Activated CD4-positive, alpha-beta T cell treated with anti-CD3 and anti-CD28 coated beads for 4 hours (primary cell): Measurements from ENCODE around the gene ZSWIM1.
A peak's percentile ranks its signal among the peaks of the same experiment; 100 is the strongest.
"Not testable (repeated sequence)": the region's sequence is repeated elsewhere in the genome, so short reads cannot be mapped to it uniquely, and the experiment has no call there.

Experiments used
- DNase-seq, 2 donors: peaks; one replicate each; pipeline ENCODE4 v3.0.0-alpha.2; 2020

ZSWIM1 gene

DNA sequence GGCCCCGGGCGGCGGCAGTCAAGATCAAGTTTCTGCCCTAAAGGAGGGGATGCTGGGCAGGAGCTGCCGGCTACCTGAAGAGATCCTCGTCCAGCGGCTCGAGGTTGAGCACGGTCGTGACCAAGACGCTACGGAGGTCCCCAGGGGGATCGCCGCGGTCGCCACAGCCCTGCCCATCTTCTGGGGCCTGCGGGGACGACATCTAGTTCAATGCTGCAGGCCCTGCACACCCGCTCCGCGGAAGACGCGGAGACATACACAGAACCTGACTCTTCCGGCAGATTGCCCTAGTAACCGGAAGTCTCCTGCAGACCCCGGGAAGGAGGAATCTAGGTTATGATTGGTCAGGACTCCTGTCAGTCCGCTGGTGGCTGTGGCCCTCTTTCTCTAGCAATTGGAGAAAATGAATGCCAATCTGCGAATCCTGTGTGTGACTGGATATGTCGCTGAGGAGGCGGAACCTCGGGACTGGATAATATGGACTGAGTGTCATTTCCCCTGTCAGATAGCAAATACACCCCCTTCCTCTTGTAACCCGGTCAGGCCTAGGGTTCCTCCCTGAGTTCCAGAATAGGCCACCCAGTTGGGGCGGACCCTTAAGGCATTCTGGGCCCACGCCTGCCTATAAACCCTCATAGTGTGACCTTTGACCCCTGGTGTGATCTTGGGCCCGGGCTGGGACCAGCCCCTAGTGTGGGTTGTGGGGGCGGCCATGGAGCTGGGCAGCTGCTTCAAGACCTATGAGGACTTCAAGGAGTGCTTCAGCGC, 23.7 kb upstream of the ZSWIM1 start, which contains the start of the genes ACOT8 and ZSWIM3:
Gene ACOT8, minus strand, starts transcription at position 279 of the 768 bp plus-strand sequence. Its CDS starts 77 bp downstream, at position 202.
Gene ZSWIM3, plus strand, starts transcription at position 501 of the 768 bp plus-strand sequence. Its CDS starts 212 bp downstream, at position 713.
- DNase-seq = peak; percentile 91 to 97

DNA sequence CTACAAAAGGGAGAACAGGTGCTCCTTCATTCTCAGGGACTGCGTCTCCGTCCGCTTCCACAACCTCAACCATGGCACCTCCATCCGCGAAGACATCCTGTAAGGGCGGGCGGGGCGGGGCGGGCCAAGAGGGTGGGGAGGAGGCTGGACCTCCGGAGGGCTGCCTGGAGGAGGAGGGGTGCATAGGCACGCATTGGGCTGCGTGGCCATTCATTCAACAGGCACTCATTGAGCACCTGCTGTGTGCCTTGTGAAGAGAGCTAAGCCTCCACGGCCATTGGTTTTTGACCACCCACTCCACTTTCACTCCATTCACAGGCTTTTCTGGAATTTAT, 23.2 kb upstream of the ZSWIM1 start:
- no peak for DNase-seq

DNA sequence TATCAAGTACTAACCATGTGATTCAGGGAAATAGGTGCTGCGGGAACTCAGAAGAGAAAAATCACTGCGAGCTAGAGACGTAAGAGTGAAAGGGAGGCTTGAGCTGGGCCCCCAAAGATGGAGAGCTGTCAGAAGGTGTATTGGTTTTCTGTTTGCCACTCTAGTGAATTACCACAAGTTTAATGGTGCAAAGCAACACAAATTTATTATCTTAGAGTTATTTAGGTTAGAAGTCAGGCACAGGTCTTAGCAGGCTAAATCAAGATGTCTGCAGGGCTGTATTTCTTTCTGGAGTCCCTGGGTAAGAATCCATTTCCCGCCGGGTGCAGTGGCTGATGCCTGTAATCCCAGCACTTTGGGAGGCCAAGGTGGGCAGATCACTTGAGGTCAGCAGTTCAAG, 21.1 kb upstream of the ZSWIM1 start:
- no peak for DNase-seq

DNA sequence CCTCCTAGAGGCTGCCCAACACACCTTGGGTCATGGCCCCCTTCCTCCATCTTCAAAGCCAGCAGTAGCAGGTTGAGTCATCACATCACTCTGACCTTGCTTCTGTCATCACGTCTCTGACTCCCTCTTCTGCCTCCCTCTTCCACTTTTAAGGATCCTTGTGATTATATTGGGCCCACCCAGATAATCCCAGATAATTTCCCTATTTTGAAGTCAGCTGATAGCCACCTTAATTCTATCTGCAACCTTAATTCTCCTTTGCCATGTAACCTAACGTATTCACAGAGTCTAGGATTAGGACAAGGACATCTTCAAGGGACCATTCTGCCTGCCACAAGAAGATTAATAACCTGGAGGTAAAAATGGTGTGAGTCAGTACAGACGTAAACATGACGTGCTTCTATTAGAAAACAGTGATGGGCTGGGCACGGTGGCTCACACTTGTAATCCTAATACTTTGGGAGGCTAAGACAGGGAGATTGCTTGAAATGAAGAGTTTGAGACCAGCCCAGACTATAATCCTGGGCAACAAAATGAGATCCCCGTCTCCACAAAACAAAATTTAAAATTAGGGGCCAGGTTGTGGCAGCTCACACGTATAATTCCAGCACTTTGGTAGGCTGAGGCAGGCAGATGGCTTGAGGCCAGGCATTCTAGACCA, 20.3 kb upstream of the ZSWIM1 start:
- no peak for DNase-seq

DNA sequence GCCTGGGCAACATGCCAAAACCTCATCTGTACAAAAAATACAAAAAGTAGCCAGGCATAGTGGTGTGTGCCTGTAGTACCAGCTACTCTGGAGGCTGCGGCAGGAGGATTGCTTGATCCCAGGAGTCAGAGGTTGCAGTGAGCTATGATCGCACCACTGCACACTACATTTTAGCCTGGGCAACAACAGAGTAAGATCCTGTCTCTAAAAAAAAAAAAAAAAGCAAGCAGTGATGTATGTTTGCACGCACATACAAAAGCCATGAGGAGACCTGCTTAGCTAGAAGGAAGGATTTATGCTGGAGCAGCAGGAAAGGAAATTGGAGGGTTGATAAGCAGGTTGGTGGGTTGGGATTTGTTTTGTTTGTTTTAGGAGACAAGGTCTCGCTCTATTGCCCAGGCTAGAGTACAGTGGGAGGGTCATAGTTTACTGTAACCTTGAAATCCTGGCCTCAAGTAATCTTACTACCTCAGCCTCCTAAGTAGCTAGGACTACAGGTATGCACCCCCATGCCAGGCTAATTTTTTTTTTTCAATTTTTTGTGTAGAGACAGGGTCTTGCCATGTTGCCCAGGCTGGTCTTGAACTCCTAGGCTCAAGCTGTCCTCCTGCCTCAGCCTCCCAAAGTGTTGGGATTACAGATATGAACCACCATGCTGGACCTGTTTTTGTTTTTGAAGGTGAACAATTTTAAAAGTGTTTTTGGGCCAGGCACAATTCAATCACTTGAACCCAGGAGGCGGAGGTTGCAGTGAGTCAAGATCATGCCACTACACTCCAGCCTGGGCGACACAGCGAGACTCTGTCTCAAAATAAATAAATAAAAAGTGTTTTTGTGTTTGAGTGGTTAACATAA, 19.6 kb upstream of the ZSWIM1 start:
- DNase-seq = no peak

DNA sequence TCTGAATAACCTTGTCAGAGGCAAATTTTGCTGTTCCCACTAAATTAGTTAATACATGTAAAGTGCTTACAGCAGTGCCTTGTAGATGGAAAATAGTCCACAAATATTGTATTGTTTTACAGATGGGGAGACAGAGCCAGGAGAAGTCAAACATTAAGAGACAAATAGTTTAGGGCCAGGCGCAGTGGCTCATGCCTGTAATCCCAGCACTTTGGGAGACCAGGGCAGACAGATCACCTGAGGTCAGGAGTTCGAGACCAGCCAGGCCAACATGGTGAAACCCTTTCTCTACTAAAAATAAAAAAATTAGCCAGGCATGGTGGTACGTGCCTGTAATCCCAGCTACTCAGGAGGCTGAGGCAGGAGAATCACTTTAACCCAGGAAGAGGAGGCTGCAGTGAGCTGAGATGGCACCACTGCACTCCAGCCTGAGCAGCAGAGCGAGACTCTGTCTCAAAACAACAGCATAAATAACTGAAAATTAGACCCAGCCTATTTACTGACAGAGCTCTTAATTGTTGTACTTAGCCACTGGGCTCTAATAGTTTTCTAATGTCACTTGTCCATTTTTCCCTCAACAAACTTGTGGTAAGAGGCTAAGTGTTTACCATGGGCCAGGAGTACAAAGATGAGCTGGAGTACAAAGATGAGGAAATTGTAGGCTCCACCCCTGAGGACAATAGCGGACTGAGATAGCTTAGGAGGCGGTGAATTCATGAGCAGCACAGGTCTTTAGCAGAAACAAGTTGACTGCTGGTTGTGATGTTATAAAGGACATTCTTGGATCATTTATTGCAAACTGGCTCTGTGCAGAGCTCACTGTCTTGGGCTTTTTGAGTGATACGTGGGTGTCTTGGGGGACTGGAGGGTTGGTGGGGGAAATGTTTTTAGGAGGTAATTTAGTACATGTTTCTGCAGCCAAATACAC, 17.2 kb upstream of the ZSWIM1 start:
- no peak for DNase-seq

DNA sequence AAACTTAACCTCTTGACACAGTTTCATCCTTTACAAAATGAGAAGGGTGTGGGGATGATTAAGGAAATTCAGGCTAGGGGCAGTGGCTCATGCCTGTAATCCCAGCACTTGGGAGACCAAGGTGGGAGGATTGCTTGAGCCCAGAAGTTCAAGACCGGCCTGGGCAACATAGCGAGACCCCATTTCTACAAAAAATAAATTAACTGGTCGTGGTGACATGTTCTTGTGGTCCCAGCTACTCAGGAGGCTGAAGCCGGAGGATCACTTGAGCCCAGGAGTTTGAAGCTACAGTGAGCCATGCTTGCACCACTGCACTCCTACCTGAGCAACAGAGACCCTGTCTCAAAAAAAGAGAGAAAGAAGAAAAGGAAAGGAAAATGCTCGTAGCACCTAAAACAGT, 14.6 kb upstream of the ZSWIM1 start:
- no peak for DNase-seq

DNA sequence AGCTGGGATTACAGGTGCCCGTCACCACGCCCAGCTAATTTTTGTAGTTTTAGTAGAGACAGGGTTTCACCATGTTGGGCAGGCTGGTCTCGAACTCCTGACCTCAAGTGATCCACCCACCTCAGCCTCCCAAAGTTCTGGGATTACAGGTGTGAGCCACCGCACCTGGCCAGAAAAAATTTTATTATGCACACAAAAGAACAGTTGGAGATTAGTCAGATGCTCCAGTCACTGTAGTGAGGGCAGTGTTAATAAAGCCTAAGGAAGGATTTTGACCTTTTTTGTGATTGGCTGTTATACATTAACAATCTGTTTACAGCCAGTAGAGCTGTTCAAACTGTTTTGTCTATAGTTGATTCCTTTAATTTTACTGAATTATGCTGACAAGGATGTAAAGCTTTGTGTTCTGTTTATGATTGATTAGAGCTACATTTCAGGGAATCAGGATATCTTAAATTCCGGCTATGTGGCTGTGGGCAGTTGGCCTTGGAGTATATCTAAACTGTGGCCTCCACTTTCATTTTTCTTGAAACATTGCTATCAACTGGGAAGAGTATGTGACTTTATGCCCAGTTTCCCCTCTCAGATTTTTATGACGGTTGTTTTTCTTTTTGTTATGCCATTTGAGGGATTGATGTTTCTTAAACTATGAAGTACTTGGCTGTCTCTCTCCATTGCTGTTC, 13.8 kb upstream of the ZSWIM1 start:
- DNase-seq = no peak

DNA sequence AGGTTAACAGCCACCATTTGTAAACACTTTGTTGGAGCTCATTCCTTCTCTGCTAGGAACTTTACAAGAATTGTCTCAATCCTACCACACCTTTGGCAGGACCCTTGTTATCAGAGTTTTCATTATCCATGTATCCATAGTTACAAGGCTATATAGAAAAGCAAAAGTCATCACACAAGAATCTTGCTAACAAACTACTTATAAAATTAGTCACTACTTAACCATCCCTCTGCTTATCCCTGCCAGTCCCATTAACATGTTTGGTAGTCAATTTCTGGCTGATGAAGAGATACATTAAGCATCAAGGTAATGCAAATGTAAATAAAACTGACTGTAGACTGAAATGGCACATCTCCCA, 13.2 kb upstream of the ZSWIM1 start:
- no peak for DNase-seq

DNA sequence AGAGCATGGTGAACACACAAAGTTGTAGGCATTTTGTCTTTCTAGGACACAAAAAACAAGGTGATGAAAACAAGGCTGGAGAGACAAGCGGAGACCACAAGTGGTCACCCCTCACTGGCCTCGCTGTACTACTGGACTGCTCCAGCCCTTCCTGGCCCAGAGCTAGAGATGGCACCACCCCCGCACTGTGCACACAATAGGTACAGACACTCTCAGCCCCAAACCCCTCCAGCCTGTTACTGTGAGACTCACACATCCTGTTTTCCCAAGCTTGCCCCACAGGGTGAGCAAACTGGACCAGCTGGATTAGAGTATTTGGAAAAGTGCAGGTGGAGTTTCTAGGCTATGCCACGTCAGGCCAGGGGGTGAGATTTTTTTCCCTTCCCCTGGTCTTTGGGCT, 8.4 kb upstream of the ZSWIM1 start:
- DNase-seq = no peak

DNA sequence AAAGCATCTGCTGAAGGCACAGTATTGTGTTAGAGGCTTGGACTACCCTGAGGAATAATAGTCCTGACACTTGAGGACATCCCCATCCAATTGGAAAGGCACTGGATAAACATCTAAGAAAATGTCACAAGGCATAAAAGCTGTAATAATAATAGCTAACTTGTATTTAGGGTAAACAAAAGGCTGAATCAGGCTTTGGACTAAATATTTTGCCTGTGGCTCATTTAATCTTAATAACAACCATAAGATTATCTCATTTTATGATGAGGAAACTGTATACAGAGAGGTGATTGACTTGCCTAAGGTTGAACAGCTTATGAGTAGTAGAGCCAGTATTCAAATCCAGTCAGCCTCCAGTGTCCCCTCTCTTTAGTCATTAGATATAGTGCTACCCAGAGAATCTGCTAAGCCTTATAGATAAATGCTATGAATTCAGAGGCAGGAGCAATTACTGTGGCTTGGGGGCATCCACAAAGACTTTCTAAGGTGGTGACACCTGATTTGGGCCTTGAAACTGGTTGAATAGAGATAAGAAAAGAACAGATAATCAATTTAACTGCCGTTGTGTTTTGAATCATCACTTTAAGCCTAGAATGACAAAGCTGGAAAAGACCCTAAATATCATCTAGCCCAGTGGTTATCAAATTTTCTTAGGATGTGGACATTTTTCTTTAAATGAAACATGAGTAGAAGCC, 7.5 kb upstream of the ZSWIM1 start:
- DNase-seq = no peak

DNA sequence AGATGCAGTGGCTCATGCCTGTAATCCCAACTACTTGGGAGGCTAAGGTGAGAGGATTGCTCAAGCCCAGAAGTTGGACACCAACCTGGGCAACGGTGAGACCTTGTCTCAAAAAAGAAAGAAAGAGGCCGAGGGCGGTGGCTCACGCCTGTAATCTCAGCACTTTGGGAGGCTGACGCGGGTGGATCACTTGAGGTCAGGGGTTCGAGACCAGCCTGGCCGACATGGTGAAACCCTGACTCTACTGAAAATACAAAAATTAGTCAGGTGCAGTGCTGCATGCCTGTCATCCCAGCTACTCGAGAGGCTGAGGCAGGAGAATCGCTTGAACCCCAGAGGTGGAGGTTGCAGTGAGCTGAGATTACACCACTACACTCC, 6.9 kb upstream of the ZSWIM1 start:
- not testable (repeated sequence) for DNase-seq

DNA sequence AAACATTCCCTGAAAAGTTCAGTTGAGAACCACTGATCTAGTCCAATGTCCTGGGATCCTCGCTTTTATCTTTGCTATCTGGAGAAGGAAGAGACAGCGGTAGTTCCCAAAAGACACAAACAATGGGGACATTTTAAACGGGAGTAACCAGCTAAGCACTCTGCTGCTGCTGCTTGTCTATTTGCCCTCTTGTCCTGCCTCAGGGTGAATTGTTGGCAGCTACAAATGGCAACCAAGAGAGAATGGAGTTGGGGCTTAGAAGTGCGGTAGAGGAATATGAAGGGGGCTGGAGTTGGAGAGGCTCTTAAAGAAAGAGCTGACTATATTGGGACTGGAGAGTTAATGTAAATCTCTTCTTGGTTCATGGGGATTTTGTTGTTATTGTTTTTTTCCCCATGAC, 6.5 kb upstream of the ZSWIM1 start:
- DNase-seq = no peak

DNA sequence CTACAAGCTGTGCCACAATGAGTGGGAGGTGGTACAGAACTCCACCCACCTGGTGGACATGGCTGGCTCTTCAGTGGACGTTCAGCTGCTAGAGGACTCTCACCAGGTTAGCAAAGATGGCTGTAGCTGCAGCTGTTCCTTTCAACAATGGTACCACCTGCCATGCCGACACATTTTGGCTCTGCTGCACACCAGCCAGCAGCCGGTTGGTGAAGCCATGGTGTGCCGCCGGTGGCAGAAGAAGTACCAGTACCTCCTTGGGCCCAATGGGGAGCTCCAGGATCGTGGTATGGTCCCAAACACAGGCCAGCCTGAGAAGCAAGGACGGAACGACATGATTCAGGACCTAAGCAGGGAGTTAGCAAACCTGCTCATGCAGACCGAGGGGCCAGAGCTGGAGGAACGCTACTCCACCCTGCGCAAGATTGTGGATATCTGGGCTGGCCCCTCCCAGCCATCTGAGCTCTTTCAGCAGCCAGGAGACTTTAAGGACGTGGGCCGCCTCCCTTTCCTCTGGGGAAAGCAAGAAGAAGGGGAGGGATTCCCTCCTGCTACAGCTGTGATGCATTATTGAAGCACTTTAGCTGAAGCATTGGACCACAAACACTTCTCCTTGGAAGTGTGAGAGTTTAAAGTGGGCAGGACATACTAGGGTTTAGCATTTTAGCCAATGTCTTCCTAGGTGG, 2.8 kb upstream of the ZSWIM1 start:
- no peak for DNase-seq

DNA sequence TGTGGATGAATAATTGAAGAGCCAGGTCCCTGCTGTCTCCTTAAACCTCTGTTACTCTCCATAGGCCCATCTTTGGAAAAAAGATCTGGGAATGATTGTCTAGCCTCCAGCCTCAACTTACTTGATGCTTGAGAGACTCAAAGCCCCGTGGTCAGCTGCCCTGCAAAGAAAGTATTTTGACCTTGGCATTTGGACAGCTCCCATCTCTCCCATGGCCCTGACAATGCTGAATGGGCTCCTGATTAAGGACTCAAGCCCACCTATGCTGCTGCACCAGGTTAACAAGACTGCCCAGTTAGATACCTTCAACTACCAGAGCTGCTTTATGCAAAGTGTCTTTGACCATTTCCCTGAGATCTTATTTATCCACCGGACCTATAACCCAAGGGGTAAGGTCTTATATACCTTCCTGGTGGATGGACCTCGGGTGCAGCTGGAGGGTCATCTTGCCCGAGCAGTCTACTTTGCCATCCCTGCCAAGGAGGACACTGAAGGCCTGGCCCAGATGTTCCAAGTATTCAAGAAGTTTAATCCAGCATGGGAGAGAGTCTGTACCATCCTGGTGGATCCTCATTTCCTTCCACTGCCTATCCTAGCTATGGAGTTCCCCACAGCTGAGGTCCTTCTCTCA, 1.6 kb downstream of the ZSWIM1 start:
- no peak for DNase-seq

DNA sequence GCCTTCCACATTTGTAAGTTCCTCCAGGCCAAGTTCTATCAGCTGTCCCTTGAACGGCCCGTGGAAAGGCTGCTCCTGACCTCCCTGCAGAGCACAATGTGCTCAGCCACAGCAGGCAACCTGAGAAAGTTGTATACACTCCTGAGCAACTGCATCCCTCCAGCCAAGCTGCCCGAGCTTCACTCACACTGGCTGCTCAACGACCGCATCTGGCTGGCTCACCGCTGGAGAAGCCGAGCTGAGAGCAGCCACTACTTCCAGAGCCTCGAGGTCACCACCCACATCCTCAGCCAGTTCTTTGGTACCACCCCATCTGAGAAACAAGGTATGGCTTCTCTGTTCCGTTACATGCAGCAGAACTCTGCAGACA, 2.1 kb downstream of the ZSWIM1 start:
- no peak for DNase-seq

DNA sequence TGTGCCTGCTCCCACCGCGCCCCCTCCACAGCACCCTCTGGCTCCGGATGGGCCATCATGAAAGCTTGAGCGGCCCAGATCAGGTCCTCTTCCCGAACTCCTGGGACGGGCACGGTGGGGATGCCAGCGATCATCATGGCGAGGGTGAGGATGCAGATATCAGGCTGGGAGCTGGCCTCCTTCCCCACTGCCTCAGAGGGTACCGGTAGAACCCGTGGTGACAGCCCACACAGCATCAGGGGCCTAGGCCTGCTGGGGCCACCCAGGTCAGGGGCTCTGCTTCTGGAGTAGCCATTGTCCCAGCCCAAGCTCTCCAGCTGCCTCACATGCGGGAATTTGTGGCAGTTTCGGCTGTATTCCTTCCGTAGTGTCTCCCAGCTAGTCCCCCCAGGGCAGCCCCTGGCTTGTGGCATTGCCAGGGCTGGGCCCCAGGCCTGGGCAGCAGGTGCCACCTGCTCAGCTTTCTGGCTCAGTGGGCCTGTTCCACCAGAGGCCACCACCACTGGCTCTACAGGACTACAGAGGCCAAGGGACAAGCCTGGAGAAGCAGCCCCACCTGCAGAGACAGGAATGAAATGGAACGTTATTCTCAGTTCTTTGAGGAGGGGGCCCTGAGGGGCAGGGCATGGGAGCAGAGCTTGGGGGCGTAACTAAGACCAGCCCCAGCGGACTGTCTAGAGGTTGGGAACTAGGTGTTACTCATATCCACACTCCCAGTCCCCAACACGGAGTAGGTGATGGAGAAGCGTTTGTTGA, 5.7 kb downstream of the ZSWIM1 start:
- DNase-seq = no peak

DNA sequence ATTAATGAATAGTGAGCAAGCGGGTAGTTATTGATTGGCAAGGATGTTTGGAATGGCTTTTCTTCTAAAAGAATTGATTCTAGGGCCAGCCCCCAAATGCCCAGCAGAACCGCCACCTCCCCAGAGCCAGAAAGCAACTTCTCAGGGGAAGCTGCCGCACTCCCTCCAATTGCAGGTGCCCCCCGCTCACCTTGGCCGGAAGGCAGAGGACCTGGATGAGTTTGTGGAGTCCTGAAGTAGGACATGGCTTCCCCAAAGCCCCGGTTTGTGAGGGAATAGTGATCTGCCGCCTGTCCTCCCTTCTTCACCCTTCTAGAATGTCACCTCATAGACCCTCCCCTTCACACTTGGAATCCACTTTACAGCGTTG, 6.3 kb downstream of the ZSWIM1 start, which contains the start of gene SPATA25:
Gene SPATA25, minus strand, starts transcription at position 277 of the 370 bp plus-strand sequence. Its CDS starts 32 bp downstream, at position 245.
- no peak for DNase-seq

DNA sequence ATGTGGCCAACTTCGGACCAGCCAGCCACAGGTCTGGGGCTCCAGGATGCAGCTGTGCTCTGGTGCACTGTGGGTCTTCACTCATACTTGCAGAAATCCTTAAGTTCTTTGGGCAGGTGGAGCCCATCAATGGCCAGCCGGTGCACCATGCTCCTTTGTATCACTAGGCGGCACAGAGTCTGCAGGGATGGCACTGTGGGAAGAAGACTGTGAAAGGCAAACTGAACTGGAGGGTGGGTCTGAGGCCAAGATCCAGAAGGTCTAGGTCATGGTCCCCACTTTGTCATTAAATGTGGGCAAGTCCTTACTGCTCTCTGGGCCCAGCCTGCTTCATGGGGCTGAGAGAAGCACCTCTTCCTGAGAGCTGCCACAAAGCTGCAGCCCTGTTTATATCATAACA, 7.7 kb downstream of the ZSWIM1 start:
- DNase-seq = no peak
